HG03469 (cell line): ENCODE data around the gene RNF113B.

Source experiments
- ATAC-seq: cut with Tn5 transposase; IDR thresholded peaks from one replicate; pipeline ENCODE4 v1.9.1; 2021; ENCODE audit warnings: mild to moderate bottlenecking, moderate library complexity, moderate number of reproducible peaks; ENCODE audit not compliant: unreplicated experiment

RNF113B gene

DNA sequence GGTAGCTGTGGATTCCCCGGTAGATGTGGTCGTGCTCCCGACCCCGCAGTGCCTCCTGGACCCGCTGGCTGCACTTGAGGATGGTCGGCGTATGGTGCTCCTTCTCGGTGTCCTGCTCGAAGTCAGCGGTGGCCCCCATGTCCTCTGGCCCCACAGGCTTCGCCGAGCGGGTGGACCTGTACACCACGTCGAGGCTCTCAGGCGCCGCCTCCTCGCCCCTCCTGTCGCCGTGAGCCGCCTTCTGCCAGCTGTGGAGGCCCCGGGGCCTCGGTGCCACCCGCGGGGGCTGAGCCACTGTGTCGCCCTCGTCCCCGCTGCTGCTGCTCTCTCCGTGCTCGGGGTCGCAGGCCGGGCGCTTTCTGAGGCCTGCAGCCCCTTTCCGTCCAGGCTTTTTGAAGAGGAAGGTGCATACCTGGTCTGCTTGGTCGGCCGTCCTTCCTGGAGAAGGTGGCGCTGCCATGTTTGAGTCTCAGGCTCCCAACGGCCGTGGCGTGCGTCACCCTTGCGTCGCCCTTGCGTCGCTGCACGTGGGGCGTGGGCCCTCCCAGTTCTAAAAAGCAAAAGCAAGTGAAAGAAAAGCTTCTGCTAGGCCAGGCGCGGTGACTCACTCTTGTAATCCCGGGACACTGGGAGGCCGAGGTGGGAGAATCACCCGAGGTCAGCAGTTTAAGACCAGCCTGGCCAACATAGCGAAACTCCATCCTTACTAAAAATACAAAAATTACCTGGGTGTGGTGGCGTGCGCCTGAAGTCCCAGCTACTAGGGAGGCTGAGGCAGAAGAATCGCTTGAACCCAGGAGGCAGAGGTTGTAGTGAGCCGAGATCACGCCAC is at the start of gene RNF113B:
TSS of gene RNF113B (minus strand) at position 493 of the 832 bp plus-strand sequence. CDS start at position 460, 33 bp downstream.
- ATAC-seq = no peak

DNA sequence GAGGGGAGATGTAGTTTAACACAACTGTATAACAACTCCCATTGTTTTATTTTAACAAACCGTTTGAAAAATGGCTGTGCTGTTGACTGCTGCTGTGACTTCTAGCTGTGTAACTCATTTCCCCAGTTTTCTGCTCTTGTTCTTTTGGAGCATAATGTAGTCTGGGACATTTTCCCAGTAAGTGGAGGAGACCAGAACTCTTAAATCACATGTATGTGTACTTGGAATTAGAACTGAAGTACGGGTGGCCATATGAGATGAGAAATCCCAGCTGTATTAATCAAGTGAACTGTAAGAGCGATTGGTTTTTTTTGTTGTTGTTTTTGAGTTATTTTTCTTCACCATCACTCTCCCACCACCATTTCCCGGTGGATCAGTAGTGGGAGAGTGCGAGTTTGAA is 49.4 kb upstream of the RNF113B start:
- ATAC-seq = no peak

DNA sequence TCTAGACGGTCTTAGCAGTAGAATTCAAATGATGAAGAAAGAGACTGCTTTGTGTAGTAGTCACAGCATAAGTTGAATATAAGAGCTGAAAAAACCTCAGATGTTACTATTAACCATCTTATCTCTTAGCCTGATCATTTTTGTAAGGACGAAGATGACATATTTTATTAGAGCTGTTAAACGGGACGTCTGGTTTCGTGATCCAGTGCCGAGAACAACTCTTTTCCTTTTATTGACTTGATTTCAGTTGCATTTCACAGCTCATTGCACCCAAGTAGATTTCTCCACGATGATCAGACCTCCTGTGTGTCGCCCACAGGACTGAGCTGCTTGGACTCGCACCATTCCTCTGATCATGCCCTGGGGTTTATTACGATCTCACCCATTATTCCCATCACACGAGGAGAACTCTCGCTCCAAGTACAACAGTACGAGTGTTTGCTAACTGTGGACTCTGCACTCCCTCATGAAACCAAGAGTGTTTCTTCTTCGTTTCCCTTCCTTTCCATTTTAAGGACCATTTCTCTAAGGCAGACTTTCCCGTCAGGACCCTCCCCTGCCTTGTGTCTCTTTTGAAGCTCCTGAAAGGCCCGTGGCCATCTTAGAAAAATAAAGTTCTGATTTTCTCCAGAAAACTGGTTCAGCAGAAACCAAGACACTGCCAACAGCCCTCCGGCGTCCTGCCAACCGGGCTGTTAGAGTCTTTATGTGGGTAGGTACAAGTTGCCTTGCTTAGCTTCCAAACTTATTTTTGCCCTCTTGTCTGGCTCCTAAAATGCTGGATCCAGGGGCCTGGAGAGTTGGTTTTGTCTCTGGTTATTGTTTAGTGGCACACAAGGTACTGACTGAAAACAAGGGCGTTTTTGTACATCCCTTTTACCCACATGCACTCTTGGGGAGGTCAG is 48.2 kb upstream of the RNF113B start:
- no peak for ATAC-seq

DNA sequence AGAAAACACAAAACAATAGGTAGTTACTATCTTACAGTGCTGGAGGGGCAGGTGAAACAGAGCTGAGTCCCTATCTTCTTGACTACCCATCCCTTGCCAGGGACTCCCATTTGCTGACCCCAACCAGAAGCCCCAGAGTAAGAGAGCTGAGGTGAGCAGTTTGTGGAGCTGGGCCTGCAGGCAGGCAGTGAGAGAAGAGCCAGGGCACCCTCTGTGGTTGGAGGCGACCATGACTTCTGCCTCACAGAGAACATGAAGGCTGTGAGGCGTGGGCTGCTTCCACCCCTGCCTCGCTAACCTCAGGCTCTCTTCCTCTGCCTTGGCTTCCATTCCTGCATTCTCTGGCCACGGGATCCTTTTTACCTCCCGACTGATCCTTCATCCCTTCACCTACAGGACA is 47.5 kb upstream of the RNF113B start:
- ATAC-seq = no peak

DNA sequence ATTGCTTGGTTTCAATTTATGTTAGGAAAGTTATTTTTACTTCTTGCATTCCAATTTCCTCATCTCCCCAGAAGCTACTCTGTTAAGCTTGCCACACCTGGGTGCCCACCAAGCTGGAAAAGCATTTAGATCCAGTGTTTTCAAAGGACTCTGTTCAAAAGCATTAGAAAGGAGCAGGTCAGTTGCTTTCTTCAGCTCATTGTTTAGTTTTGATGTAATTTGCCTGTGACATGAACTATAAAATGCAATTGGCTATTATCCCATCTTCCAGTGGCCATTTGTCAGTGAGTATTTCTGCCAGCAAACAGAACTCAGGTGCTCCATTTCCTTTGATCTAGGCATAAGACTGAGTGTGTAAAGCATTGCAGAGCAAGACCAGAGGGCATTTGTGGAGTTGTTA is 46.7 kb upstream of the RNF113B start:
- ATAC-seq = no peak

DNA sequence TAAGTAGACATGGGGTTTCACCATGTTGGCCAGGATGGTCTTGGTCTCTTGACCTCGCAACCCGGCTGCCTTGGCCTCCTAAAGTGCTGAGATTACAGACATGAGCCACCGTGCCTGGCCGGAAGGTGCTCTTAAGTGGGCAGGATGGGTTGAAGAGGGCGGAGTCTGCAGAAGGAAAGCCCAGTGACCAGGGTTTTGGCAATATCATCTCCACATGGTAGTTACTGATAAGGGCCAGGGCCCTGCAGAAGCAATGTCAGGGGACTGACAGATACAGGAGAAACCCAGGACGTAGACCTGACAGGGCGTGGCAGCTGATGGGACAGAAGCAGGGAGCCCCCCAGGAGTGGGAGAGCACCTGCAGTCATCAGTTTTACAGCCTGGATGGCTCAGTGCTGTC is 45.7 kb upstream of the RNF113B start:
- ATAC-seq = no peak

DNA sequence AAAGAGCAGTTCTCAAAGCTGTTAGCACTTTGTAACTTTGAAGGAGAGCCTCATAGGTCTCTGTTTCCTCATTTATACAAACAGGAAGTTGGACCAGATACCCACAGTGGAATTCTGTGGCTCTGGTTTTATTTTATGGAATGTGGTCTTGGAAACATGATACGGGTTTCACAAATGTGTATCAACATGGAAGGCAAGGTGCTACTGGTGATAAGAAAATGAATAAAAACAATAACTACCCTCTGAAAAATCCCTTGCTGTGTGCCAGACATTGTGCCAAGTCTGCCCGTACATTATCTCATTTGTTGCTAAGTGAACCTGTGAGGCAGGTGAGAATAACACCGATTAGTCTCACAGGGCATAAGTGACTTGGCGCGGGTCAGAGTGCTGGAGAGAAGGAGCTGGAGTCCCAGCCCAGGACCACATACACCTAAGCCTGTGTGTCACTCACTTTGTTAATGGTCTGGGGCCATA is 45.0 kb upstream of the RNF113B start:
- no peak for ATAC-seq

DNA sequence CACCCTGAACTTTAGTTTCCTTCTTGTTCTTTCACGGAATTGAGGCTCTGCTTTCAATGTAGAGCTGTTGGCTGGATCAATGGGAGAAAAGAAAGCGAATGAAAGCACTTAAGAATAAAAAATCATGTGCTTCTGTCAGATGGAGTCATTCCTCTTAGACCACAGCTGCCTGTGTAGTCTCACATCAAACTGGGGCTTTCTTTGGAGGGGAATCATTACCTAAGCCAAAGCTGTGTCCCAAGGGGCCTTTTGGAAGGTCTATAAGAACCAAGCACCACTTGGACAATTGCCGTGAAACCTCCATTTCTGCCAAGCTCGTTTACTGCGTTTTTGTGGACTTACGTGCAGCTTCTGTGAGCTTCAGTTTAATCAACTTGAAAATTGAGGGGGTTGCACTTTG is 44.2 kb upstream of the RNF113B start:
- no peak for ATAC-seq

DNA sequence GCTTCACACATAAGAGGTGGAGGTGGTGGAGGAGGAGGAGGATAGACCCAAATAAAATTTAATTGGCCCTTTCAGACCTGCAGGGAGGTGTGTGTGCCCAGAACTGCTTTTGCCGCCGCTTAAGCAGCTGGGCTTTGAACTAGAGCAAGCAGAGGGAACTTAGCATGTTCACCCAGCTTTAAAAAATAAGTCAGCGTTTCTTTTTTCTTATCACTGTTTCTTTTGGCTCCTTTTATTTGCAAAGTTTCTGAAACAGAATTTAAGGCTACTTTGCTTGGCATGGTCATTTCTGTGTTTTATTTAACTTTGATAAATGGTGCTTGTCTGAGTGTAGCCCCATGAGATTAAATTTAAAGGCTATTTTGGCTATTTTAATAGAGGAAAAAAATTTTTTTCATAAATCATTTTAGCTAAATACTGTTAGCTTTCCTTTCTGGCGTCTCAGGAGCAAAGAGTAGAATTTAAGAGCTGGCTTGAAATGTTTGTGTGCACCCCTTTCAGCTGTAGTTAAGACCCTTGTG is 43.3 kb upstream of the RNF113B start:
- no peak for ATAC-seq

DNA sequence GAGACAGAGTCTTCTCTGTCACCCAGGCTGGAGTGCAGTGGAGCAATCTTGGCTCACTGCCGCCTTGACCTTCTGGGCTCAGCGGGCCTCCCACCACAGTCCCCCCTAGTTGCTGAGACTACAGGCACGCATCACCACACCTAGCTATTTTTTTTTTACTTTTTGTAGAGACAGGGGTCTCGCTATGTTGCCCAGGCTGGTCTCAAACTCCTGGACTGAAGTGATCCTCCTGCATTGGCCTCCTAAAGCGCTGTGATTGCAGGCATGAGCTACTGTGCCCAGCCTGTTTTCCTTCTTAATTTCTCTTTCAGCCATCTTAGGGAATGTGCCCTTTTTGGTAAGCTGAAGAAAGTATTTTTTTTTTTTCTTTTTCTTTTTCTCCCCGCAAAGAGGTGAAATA is 42.6 kb upstream of the RNF113B start:
- ATAC-seq = no peak

DNA sequence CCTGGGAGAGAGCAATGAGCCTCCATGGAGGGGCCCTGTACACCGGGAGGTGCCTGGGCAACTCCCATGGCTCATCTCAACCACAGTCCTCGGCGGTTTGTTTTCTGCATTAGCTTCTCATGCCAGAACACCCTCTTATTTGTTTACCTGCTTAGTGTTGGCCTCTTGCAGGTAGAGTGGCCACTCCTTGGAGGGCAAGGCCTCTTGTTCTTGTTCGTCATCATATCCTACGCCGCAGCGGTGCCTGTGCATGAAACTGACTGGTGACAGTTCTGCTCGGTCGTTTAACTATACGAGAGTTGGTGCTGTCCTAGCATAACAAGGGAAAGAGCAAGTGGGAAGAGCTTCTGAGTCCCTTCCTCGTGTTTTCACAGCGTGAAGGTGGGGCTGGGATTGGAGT is 40.5 kb upstream of the RNF113B start:
- ATAC-seq = no peak

DNA sequence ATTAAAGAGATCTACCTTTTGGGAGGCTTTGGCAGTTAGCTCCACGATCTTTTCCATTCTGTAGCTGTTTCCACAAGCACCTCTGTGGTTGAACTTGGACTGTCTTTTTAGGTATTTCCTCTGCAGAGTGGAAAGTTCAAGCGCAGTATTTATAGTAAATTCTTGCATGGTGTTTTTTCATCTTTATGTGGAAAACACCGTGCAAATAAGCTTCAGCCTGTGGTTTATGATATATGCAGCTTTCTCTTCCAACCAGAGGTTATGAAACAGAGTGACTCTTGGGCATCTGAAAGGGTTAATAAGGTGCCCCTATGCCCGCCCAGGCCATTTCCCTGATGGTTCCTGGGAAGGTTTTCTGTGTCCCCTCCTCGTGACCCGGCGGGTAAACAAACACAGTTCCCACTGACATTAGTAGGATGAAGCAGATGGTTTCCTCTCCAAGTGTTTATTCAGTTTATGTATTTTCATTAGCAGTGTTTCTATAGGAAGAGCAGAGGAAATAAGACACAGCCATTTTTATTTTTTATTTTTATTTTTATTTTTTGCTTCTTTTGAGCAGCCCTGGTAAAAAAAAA is 39.7 kb upstream of the RNF113B start:
- no peak for ATAC-seq

DNA sequence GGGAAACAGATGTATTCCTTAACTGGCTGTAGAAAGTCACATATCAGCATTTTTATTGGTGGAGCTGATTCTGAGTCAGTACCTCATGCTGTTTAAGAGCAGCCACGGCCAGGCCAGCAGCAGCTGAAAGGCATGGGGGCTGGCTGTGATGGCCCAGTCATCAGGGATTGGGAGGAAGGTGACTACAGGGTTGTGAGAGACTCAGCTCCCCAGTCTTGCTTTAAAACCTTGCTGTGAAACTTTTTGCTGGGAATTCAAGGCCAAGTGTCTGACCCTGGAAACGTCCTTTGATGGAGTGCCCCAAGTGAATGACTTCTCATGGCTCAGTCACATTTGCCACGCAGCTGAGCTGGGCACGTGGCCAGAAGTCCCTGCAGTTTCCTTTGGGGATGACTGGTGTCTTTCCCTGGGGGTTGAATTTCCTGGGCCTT is 39.1 kb upstream of the RNF113B start:
- no peak for ATAC-seq

DNA sequence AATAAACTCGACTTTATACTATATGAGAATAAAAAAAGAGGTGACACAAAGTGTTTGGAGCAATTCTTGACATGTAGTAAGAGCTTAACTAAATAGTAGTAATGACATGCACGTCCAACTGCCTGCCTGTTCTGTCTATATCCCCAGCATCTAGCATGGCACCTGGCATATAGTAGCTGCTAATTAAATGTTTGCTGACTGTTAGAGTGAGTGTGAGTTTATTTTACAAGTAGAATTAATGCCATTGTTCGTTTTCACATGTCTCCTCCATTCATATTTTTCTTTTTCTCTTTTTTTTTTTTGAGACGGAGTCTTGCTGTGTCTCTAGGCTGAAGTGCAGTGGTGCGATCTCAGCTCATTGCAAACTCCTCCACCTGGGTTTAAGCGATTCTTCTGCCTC is 38.4 kb upstream of the RNF113B start:
- ATAC-seq = no peak

DNA sequence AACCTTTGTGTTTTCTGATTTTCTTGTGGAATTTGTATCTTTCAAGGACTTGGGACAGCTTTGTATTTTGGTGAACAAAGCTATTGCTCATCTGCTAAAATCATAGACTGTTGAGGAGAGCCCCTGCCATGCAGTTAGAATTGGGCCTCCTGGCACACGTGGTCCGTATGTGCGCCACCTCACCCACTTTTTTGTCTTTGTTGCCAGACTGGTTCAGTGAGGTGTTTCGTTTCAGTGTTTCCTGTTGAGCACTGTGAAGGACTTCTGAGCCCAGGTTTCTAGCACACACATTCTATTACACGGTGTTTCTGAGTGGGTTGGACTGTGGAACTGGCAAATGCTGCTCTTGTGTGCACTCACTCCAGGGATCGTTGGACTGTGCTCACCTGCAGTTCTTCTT is 37.6 kb upstream of the RNF113B start:
- ATAC-seq = no peak

DNA sequence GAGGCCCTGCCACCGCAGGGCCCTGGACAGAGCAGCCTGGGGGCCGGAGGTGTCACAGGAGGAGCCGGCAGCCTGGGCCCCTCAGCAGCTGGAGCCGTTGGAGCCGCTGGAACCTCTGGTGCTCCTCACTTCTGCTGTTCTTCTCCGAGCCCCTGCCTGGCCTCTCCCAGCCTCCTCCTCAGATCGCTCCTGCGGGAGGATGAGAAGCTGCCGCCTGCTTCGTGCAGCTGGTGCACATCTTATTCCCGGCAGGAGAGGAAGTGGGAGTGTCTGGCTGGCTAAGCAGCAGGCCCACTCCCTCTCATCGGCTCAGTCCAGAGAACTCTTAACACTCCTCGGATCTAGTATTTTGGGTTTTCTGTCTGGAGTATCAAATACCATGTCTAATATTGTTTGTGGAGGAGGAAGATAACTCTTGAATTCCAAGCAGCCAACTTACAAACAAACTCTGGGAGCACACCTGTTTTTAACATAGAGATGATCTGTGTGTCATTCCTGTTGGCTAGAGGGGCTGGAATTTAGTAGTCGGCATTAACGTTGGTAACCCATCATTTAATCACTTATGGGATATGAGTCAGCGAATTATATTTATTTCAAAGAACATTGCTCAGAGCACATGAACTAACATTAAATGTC is 37.1 kb upstream of the RNF113B start:
- ATAC-seq = no peak

DNA sequence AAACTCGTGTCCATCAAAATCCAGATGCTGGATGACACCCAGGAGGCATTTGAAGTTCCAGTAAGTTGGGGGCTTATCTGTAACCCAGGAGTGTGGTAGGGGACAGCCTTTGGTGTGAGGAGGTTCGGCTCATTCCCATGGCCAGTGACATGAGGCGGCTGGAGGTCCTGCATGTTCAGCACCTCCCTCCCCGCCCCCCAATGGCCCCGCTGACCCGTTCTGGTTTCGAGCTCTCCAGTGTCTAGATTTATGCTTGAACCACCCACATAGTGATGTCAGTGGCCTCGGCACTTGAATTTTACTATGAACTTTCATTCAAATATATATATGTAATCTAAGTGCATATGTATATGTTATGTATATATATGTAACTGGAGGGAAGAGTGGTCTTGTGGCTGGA is 36.3 kb upstream of the RNF113B start:
- ATAC-seq = no peak

DNA sequence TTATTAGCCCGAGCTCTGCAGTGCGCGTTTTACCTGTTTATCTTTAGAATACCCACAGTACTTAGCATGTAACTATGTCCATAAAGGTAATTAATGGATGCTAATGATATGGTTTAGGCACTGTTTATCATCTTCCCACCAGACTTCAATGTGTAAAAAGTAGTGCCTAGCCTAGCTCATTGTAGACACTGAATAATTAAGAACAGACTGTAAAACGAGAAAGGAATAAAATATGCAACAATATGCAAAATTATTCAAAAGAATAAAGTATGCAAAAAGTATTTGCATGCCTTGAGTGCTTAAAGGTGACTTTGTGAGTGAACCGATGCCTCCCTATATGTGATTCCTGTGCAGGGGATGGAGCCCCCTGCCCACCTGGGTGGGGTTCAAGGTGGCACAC is 35.7 kb upstream of the RNF113B start:
- no peak for ATAC-seq

DNA sequence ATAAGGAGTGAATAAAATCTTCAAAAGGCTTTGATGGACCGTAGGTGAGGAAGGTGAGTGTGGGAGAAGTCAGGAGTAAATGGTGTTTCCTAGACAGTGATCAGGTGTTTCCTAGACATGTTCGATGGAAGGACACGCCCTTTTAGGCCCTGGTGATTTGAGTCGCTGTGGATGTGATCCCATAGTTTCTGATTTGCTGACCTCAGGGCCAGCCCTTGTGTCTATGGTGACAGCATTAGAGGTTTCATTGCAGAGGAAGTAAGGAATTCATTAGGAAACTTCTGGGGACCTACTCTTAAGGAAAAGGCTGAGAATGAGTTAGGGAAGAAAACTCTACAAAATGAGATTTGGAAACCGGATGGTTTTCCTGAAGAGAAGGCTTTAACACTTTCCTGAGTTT is 31.5 kb upstream of the RNF113B start:
- no peak for ATAC-seq

DNA sequence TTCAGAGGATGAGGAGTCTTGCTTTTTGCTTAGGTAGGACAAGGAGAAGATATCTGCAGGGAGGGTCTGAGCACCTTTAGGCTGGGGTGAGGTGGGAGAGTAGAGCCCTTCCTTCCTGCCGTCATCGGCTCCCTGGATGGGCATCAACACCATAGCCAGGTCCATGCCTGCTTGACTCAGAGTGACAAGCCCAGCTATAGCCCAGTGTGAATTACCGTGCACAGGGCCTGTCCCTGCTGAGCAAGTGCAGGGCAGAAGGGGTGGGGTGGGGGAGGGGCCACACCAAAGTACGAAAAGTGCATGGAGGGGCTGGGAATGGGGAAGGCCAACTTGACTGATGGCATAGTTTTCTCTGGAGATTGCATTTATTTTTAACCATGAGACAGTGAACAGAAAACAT is 30.3 kb upstream of the RNF113B start:
- no peak for ATAC-seq

DNA sequence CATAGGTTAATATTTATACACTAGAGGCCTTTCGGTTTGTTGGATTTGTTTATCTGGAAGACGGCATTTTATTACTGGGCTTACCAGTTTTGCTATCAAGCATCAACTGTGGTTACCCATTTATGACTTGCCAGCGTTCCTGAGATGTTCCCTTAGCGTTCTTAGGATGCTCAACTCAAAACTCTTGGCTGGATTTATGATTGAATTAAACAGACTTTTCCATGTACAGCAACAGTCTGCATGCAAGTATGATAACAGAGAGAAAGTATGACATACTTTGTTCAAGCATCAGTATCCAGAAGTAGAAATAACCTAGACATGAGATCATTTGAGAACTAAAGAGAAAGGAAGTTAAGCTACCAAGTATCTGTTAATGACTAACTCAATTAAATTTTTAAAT is 29.9 kb upstream of the RNF113B start:
- ATAC-seq = no peak
